Activated naive CD4-positive, alpha-beta T cell treated with anti-CD3 and anti-CD28 coated beads, Interleukin-2, amount 50 U/mL, for 72 hours (primary cell): ENCODE measurements around the gene STH. TPM values are rescaled to one million over a fixed set of nuclear protein-coding genes. Genes with fewer than 3 reads are reported as not detected.
A peak's percentile ranks its signal among the peaks of the same experiment; 100 is the strongest.
"Not testable (repeated sequence)": the region's sequence is repeated elsewhere in the genome, so short reads cannot be mapped to it uniquely, and the experiment has no call there.

Experiments
- ATAC-seq, 2 donors: fragments of 150-1000 bp; cut with Tn5 transposase; 2 replicates each; pipeline ENCODE4 v1.10.0; 2021; ENCODE audit warnings: mild to moderate bottlenecking in 2 of 2, moderate library complexity in 2 of 2
- DNase-seq, 2 donors: peaks; one replicate each; pipeline ENCODE4 v3.0.0; 2021 to 2022; ENCODE audit warnings: low spot score in 2 of 2
- H3K27ac Mint-ChIP-seq, 2 donors: one replicate each; pipeline ENCODE4 v1.8.0; 2022; ENCODE audit warnings: mild to moderate bottlenecking in 2 of 2, mixed read lengths in 2 of 2
- H3K36me3 Mint-ChIP-seq, 2 donors: one replicate each; pipeline ENCODE4 v1.8.0; 2022; ENCODE audit warnings: mixed read lengths in 2 of 2
- H3K9me3 Mint-ChIP-seq, 2 donors: one replicate each; pipeline ENCODE4 v1.8.0; 2022; ENCODE audit warnings: mixed read lengths in 2 of 2
- total RNA-seq, 2 donors: library from RNA; stranded (reverse); gene quantifications; one replicate each; pipeline ENCODE4 v1.2.3, GENCODE V29; 2022

The STH gene
- total RNA-seq, 2 donors from 2014 or later, result not detected

DNA sequence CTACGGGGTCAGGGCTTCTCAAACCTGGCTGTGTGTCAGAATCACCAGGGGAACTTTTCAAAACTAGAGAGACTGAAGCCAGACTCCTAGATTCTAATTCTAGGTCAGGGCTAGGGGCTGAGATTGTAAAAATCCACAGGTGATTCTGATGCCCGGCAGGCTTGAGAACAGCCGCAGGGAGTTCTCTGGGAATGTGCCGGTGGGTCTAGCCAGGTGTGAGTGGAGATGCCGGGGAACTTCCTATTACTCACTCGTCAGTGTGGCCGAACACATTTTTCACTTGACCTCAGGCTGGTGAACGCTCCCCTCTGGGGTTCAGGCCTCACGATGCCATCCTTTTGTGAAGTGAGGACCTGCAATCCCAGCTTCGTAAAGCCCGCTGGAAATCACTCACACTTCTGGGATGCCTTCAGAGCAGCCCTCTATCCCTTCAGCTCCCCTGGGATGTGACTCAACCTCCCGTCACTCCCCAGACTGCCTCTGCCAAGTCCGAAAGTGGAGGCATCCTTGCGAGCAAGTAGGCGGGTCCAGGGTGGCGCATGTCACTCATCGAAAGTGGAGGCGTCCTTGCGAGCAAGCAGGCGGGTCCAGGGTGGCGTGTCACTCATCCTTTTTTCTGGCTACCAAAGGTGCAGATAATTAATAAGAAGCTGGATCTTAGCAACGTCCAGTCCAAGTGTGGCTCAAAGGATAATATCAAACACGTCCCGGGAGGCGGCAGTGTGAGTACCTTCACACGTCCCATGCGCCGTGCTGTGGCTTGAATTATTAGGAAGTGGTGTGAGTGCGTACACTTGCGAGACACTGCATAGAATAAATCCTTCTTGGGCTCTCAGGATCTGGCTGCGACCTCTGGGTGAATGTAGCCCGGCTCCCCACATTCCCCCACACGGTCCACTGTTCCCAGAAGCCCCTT is 10.9 kb downstream of the STH start:
- DNase-seq, result no peak
- no peaks in the 10 kb centered on the region for H3K9me3 Mint-ChIP-seq
- no peak for ATAC-seq
- no peak overlapping the region for H3K27ac Mint-ChIP-seq
- H3K36me3 Mint-ChIP-seq, result no peaks in the 10 kb centered on the region

DNA sequence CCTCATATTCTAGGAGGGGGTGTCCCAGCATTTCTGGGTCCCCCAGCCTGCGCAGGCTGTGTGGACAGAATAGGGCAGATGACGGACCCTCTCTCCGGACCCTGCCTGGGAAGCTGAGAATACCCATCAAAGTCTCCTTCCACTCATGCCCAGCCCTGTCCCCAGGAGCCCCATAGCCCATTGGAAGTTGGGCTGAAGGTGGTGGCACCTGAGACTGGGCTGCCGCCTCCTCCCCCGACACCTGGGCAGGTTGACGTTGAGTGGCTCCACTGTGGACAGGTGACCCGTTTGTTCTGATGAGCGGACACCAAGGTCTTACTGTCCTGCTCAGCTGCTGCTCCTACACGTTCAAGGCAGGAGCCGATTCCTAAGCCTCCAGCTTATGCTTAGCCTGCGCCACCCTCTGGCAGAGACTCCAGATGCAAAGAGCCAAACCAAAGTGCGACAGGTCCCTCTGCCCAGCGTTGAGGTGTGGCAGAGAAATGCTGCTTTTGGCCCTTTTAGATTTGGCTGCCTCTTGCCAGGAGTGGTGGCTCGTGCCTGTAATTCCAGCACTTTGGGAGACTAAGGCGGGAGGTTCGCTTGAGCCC is 11.6 kb downstream of the STH start:
- no peaks in the 10 kb centered on the region for H3K36me3 Mint-ChIP-seq
- H3K27ac Mint-ChIP-seq, result no peak overlapping the region
- no peaks in the 10 kb centered on the region for H3K9me3 Mint-ChIP-seq
- ATAC-seq (no peak), DNase-seq (no peak)

- no peak for ATAC-seq
- H3K27ac Mint-ChIP-seq, result no peak overlapping the region
- DNase-seq, result no peak
- H3K36me3 Mint-ChIP-seq, result no peaks in the 10 kb centered on the region
- no peaks in the 10 kb centered on the region for H3K9me3 Mint-ChIP-seq
Observed at GRCh38 chr17:46011711-46012505, 12.9 kb downstream of the STH start.

- no peaks in the 10 kb centered on the region for H3K9me3 Mint-ChIP-seq
- no peak for ATAC-seq
Observed at GRCh38 chr17:46012506-46013079, 13.5 kb downstream of the STH start.

DNA sequence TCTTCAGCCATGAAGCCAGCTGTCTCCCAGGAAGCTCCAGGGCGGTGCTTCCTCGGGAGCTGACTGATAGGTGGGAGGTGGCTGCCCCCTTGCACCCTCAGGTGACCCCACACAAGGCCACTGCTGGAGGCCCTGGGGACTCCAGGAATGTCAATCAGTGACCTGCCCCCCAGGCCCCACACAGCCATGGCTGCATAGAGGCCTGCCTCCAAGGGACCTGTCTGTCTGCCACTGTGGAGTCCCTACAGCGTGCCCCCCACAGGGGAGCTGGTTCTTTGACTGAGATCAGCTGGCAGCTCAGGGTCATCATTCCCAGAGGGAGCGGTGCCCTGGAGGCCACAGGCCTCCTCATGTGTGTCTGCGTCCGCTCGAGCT is 14.1 kb downstream of the STH start:
- Mint-ChIP-seq H3K36me3 (no peaks in the 10 kb centered on the region), H3K9me3 (no peaks in the 10 kb centered on the region), H3K27ac (peak overlapping the region; percentile 64 to 67)
- ATAC-seq, result no peak
- DNase-seq, result no peak

More at GRCh38 chr17:46012506-46013079, 13.5 kb downstream of the STH start:
- Mint-ChIP-seq H3K36me3 (no peaks in the 10 kb centered on the region), H3K27ac (peak overlapping the region; percentile 64 to 67)
- DNase-seq, result no peak

GRCh38 chr17:46013502-46014165 is 14.6 kb downstream of the STH start:
- Mint-ChIP-seq H3K36me3 (peaks cover 0 to 5% of the 10 kb centered on the region in 2 donors), H3K27ac (peak overlapping the region in 1 of 2 donors; percentile 50), H3K9me3 (no peaks in the 10 kb centered on the region)
- no peak for ATAC-seq
- no peak for DNase-seq

DNA sequence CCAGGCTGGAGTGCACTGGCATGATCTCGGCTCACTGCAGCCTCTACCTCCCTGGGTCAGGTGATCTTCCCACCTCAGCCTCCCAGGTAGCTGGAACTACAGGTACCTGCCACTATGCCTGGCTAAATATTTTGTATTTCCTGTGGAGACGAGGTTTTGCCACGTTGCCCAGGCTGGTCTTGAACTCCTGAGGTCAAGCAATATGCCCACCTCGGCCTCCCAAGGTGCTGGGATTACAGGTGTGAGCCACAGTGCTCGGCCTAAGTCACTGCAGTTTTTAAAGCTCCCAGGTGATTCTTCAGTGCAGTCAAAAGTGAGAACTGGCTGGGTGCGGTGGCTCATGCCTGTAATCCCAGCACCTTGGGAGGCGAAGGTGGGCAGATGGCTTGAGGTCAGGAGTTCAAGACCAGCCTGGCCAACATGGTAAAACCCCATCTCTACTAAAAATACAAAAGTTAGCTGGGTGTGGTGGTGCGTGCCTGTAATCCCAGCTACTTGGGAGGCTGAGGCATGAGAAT is 20.4 kb downstream of the STH start:
- not testable (repeated sequence) for DNase-seq, ATAC-seq, H3K36me3 Mint-ChIP-seq, H3K9me3 Mint-ChIP-seq
- H3K27ac Mint-ChIP-seq, result peak overlapping the region in 1 of 2 donors; percentile 85

- ATAC-seq, result peak; percentile 48 to 86
- peak overlapping the region; percentile 85 to 94 for H3K27ac Mint-ChIP-seq
- DNase-seq, result no peak
- H3K9me3 Mint-ChIP-seq, result peaks cover 0 to 4% of the 10 kb centered on the region in 2 donors
- H3K36me3 Mint-ChIP-seq, result peaks cover 0 to 6% of the 10 kb centered on the region in 2 donors
Observed at GRCh38 chr17:46020023-46020761, 21.1 kb downstream of the STH start.

DNA sequence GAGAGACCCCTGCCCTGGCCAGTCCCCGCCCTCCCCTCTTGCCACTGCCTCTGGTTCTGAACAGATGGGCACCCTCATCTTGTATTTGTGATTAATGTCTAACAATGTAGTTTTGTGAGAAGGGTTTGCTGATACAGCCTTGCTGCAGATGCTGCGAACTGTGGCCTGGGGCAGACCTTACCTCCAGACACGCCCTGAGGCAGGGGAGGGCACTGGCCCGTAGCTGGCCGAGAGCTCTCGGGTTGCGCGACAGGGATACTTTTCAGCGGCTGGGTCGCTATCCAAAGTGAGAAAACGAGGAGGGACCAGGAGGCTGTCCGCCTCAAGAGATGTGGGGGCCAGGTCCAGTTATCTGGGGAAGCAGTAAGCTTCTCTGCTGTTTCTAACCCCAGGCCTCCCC is 21.9 kb downstream of the STH start:
- DNase-seq, result no peak
- peak overlapping the region; percentile 55 to 85 for H3K27ac Mint-ChIP-seq
- peaks cover 0 to 4% of the 10 kb centered on the region in 2 donors for H3K9me3 Mint-ChIP-seq
- no peak for ATAC-seq
- peaks cover 0 to 6% of the 10 kb centered on the region in 2 donors for H3K36me3 Mint-ChIP-seq

GRCh38 chr17:46023366-46023765 is 24.3 kb downstream of the STH start:
- not testable (repeated sequence) for H3K9me3 Mint-ChIP-seq, H3K36me3 Mint-ChIP-seq, ATAC-seq
- DNase-seq, result peak in 1 of 2 donors; percentile 20
- H3K27ac Mint-ChIP-seq, result peak overlapping the region in 1 of 2 donors; percentile 37

DNA sequence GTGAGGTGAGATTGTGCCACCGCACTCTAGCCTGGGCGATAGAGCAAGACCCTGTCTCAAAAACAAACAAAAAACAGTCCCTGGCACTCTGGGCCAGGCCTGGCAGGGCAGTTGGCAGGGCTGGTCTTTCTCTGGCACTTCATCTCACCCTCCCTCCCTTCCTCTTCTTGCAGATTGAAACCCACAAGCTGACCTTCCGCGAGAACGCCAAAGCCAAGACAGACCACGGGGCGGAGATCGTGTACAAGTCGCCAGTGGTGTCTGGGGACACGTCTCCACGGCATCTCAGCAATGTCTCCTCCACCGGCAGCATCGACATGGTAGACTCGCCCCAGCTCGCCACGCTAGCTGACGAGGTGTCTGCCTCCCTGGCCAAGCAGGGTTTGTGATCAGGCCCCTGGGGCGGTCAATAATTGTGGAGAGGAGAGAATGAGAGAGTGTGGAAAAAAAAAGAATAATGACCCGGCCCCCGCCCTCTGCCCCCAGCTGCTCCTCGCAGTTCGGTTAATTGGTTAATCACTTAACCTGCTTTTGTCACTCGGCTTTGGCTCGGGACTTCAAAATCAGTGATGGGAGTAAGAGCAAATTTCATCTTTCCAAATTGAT is 24.8 kb downstream of the STH start:
- H3K27ac Mint-ChIP-seq, result peak overlapping the region; percentile 37 to 89
- ATAC-seq, result no peak

DNA sequence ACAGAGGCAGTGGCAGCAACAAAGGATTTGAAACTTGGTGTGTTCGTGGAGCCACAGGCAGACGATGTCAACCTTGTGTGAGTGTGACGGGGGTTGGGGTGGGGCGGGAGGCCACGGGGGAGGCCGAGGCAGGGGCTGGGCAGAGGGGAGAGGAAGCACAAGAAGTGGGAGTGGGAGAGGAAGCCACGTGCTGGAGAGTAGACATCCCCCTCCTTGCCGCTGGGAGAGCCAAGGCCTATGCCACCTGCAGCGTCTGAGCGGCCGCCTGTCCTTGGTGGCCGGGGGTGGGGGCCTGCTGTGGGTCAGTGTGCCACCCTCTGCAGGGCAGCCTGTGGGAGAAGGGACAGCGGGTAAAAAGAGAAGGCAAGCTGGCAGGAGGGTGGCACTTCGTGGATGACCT is 25.5 kb downstream of the STH start:
- Mint-ChIP-seq H3K9me3 (no peaks in the 10 kb centered on the region), H3K27ac (peak overlapping the region in 1 of 2 donors; percentile 22), H3K36me3 (no peaks in the 10 kb centered on the region)
- ATAC-seq, result no peak
- peak in 1 of 2 donors; percentile 33 for DNase-seq

More for the DNA sequence above, 24.8 kb downstream of the STH start:
- H3K9me3 Mint-ChIP-seq, result peaks cover 0 to 3% of the 10 kb centered on the region in 2 donors
- peak in 1 of 2 donors; percentile 34 for DNase-seq
- no peaks in the 10 kb centered on the region for H3K36me3 Mint-ChIP-seq

DNA sequence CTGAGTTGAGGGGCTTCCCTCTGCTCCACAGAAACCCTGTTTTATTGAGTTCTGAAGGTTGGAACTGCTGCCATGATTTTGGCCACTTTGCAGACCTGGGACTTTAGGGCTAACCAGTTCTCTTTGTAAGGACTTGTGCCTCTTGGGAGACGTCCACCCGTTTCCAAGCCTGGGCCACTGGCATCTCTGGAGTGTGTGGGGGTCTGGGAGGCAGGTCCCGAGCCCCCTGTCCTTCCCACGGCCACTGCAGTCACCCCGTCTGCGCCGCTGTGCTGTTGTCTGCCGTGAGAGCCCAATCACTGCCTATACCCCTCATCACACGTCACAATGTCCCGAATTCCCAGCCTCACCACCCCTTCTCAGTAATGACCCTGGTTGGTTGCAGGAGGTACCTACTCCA is 26.0 kb downstream of the STH start:
- Mint-ChIP-seq H3K36me3 (peaks cover 0 to under 1% of the 10 kb centered on the region in 2 donors), H3K9me3 (no peaks in the 10 kb centered on the region), H3K27ac (peak overlapping the region in 1 of 2 donors; percentile 66)
- ATAC-seq, result no peak
- peak in 1 of 2 donors; percentile 30 for DNase-seq

DNA sequence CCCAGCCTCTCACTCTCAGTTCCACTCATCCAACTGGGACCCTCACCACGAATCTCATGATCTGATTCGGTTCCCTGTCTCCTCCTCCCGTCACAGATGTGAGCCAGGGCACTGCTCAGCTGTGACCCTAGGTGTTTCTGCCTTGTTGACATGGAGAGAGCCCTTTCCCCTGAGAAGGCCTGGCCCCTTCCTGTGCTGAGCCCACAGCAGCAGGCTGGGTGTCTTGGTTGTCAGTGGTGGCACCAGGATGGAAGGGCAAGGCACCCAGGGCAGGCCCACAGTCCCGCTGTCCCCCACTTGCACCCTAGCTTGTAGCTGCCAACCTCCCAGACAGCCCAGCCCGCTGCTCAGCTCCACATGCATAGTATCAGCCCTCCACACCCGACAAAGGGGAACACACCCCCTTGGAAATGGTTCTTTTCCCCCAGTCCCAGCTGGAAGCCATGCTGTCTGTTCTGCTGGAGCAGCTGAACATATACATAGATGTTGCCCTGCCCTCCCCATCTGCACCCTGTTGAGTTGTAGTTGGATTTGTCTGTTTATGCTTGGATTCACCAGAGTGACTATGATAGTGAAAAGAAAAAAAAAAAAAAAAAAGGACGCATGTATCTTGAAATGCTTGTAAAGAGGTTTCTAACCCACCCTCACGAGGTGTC is 26.6 kb downstream of the STH start:
- DNase-seq, result peak in 1 of 2 donors; percentile 39
- H3K9me3 Mint-ChIP-seq, result no peaks in the 10 kb centered on the region
- ATAC-seq, result peak in 1 of 2 donors; percentile 21
- H3K27ac Mint-ChIP-seq, result peak overlapping the region; percentile 66 to 86
- H3K36me3 Mint-ChIP-seq, result peaks cover 0 to 6% of the 10 kb centered on the region in 2 donors
